Testis (tissue), 3 donors: Measurements from ENCODE around the gene VTI1B. TPM values are rescaled to one million over a fixed set of nuclear protein-coding genes. Genes with fewer than 3 reads are reported as not detected.

Source experiments
- DNase-seq: peaks from one replicate; pipeline ENCODE4 v3.0.0-alpha.2; 2019
- H3K27ac ChIP-seq, 2 donors: fragments of 200-600 bp; sonication (generic); one replicate each; pipeline ENCODE4 v1.5.1; 2019
- H3K27me3 ChIP-seq: fragments of 200-600 bp; sonication (generic); one replicate; pipeline ENCODE4 v1.5.1; 2019
- H3K36me3 ChIP-seq: fragments of 200-600 bp; sonication (generic); one replicate; pipeline ENCODE4 v1.5.1; 2017; ENCODE audit warnings: low read depth; ENCODE audit errors: missing control alignments
- H3K4me1 ChIP-seq: fragments of 200-600 bp; sonication (generic); one replicate; pipeline ENCODE4 v1.5.1; 2019
- H3K4me3 ChIP-seq, 2 donors: fragments of 200-600 bp; sonication (generic); one replicate each; pipeline ENCODE4 v1.5.1; 2017 to 2019
- H3K9me3 ChIP-seq: fragments of 200-600 bp; sonication (generic); one replicate; pipeline ENCODE4 v1.5.1; 2017
- POLR2A ChIP-seq: fragments of 450-650 bp; IDR thresholded peaks from one replicate; pipeline ENCODE4 v1.6.1; 2017; ENCODE audit warnings: antibody characterized with exemption, mild to moderate bottlenecking, moderate library complexity
- WGBS, 2 donors: methylation state at CpG; one replicate each; pipeline ENCODE4 v1.1.5; 2018; 5-methylcytosine and 5-hydroxymethylcytosine counted together
- intact Hi-C: fragments of 100-400 bp; cut with DNase I; formaldehyde crosslinking; loops from one replicate; pipeline ENCODE4 v1.15.1; 2023; ENCODE audit warnings: low total_unique reads
- polyA plus RNA-seq: library from polyadenylated mRNA; stranded (reverse); fragments of 350-450 nt; fragmentation: Illumina TruSeq; extraction: RNeasy Lipid Tissue Mini Kit (QIAGEN cat#74804); gene quantifications from one replicate; pipeline ENCODE4 v1.2.3, GENCODE V29; 2014; ENCODE audit warnings: low read depth, low replicate concordance; ENCODE audit not compliant: insufficient read depth
- total RNA-seq, 2 donors: library from RNA; depleted of rRNA; stranded (reverse); fragments of >200 nt; gene quantifications; one replicate each; pipeline ENCODE4 v1.2.3, GENCODE V29; 2016
- TF ChIP-seq, protein P1 (sequence below), 3 experiments: fragments of 450-650 bp in 2 of 3; fragments of 200-600 bp in 1 of 3; sonication (generic) in 1 of 3; IDR thresholded peaks; one replicate each; pipeline ENCODE4 v1.5.1; 2016 to 2019; ENCODE audit warnings: antibody characterized with exemption in 3 of 3, mild to moderate bottlenecking in 2 of 3, moderate library complexity in 1 of 3

The VTI1B gene
- total and polyA plus RNA-seq, 3 donors from 2014 or later: 65.0 to 143 (median 72.7) TPM

DNA sequence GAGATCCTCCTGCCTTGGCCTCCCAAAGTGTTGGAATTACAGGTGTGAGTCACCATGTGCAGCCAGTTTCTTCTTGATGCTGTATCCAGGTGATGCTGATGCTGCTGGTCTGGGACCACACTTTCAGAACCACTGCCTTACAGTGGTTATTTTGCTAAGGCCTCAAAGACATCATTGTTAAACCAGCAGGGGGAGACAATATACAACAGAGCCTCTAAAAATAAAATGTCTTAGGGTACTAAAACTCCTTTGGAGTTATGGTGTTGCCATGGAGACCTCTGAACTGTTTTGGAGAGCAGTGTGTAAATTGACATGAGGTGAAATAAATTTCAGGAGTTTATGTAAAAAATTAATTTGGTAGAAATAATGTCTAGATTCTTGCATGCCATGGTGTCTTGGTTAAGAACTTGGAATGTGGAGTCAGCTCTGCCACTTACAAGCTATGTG, 55.8 kb downstream of the VTI1B start:
- no peak overlapping the region for H3K27ac ChIP-seq
- no peaks in the 10 kb centered on the region for H3K36me3 ChIP-seq
- no peak overlapping the region for H3K4me3 ChIP-seq
- no peaks in the 10 kb centered on the region for H3K9me3 ChIP-seq
- no peaks in the 10 kb centered on the region for H3K27me3 ChIP-seq
- intact Hi-C loops: no loop called here
- no peak for TF ChIP-seq POLR2A
- TF ChIP-seq, protein P1, sequence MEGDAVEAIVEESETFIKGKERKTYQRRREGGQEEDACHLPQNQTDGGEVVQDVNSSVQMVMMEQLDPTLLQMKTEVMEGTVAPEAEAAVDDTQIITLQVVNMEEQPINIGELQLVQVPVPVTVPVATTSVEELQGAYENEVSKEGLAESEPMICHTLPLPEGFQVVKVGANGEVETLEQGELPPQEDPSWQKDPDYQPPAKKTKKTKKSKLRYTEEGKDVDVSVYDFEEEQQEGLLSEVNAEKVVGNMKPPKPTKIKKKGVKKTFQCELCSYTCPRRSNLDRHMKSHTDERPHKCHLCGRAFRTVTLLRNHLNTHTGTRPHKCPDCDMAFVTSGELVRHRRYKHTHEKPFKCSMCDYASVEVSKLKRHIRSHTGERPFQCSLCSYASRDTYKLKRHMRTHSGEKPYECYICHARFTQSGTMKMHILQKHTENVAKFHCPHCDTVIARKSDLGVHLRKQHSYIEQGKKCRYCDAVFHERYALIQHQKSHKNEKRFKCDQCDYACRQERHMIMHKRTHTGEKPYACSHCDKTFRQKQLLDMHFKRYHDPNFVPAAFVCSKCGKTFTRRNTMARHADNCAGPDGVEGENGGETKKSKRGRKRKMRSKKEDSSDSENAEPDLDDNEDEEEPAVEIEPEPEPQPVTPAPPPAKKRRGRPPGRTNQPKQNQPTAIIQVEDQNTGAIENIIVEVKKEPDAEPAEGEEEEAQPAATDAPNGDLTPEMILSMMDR (IDR thresholded peaks at IDR 0.05): peak; percentile 64 to 74 (median 66)
- DNase-seq: no peak
- peaks cover 8% of the 10 kb centered on the region for H3K4me1 ChIP-seq

DNA sequence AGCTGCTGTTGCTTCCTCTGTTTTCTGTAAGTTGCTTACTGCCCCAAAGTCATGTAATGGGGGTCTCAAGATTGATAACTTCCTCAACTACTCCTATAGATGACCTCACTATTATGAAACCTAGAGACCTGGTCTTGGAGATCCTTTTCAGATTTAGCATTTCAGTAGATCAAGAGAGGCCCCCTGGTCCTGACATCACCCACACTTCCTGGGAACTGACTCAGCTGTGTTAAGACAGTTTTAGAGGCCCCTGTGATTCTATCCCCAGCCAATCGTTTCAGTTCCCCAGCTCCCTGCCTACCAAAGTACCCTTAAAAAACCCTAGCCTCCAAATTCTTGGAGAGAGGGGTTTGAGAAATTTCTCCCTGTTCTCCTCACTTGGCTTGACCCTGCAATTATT, 63.9 kb downstream of the VTI1B start:
- H3K9me3 ChIP-seq: no peaks in the 10 kb centered on the region
- 86 to 87% methylated on average over 1 of the region's 1 CpG for WGBS, 2 donors
- TF ChIP-seq POLR2A: no peak
- TF ChIP-seq, protein P1 (IDR thresholded peaks at IDR 0.05): no peak
- no peak overlapping the region for H3K27ac ChIP-seq
- intact Hi-C loops: no loop called here
- H3K4me3 ChIP-seq: no peak overlapping the region
- H3K4me1 ChIP-seq: no peaks in the 10 kb centered on the region
- no peak for DNase-seq
- no peaks in the 10 kb centered on the region for H3K36me3 ChIP-seq
- no peaks in the 10 kb centered on the region for H3K27me3 ChIP-seq

DNA sequence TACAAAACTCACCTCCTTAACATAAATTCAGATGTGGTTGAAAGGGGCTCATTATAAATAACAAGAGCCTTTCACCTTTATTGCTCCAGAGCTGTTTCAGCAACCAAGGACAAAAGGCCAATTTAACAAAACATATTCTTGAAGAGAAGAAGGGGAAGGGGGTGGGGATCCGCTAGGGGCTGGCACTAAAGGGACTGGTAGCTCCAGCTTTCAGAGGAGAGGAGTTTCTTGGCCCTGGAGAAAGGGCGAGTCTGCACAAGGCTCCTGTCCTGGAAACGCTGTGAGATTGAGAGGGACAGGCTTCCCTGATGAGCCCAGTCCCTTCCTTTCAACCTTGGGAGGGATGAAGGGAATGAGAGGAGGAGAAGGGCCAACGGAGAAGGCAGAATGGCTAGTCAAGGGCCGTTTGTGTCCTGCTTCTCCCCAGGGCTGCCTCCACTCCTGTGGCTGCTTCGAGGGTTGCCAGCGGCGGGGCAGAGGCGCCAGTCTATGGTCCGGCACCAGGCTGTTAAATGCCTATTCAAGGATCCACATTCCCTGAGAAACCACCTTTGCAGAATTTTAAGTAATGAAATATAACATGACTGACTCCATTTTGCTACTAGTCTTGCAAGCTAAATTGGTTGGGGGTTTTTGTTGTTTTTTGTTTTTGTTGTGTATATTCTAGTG, 64.7 kb downstream of the VTI1B start:
- 70 to 80% methylated on average over 10 of the region's 10 CpGs for WGBS, 2 donors
- no peak for TF ChIP-seq POLR2A
- TF ChIP-seq, protein P1 (IDR thresholded peaks at IDR 0.05): no peak
- no peak overlapping the region for H3K27ac ChIP-seq
- H3K9me3 ChIP-seq: no peaks in the 10 kb centered on the region
- H3K27me3 ChIP-seq: no peaks in the 10 kb centered on the region
- intact Hi-C loops: no loop called here
- DNase-seq: no peak
- no peaks in the 10 kb centered on the region for H3K4me1 ChIP-seq
- no peaks in the 10 kb centered on the region for H3K36me3 ChIP-seq
- no peak overlapping the region for H3K4me3 ChIP-seq

DNA sequence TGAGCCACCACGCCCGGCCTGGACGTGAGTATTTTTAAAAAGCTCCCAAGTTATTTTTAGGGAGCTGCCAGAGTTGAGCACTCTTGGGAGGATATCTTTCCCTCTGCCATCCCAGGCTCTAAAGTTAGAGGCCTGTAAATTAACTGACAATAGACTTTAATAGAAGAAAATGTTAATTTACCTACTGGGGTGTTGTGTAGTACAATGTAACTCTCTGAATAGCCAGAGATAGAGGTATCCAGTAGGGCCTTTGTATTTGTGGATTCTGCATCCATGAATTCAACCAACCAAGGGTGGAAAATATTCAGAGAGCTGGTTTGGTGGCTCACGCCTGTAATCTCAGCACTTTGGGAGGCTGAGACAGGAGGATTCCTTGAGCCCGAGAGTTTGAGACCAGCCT, 66.8 kb downstream of the VTI1B start:
- Histone ChIP-seq H3K9me3 (no peaks in the 10 kb centered on the region), H3K36me3 (no peaks in the 10 kb centered on the region), H3K4me3 (no peak overlapping the region), H3K4me1 (no peaks in the 10 kb centered on the region), H3K27ac (no peak overlapping the region), H3K27me3 (no peaks in the 10 kb centered on the region)
- 88 to 97% methylated on average over 5 of the region's 5 CpGs for WGBS, 2 donors
- TF ChIP-seq, protein P1 (IDR thresholded peaks at IDR 0.05): no peak
- no peak for TF ChIP-seq POLR2A
- no peak for DNase-seq
- intact Hi-C loops: no loop called here

DNA sequence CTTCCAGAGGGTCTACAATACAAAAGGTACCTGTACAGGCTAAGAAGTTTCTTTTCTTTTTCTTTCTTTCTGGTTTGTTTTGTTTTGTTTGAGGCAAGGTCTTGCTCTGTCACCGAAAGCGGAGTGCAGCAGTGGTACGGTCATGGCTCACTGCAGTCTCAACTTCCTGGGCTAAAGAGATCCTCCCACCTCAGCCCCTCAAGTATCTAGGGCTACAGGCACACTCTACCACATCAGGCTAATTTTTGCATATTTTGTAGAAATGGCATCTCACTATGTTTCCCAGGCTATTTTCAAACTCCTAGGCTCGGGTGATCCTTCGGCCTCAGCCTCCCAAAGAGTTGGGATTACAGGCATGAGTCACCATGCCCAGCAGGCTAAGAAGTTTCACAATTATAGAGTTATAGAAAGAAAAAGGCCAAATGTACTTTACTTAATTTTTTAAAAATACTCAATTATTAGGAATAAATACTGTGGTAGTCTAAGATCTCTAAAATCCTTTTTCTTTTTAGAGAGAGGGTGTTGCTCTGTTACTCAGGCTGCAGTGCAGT, 71.4 kb downstream of the VTI1B start:
- Histone ChIP-seq H3K27ac (no peak overlapping the region), H3K4me1 (peaks cover 8% of the 10 kb centered on the region), H3K4me3 (no peak overlapping the region), H3K36me3 (no peaks in the 10 kb centered on the region), H3K9me3 (no peaks in the 10 kb centered on the region), H3K27me3 (no peaks in the 10 kb centered on the region)
- 72 to 73% methylated on average over 5 of the region's 5 CpGs for WGBS, 2 donors
- TF ChIP-seq, protein P1 (IDR thresholded peaks at IDR 0.05): no peak
- TF ChIP-seq POLR2A: no peak
- DNase-seq: no peak
- intact Hi-C loops: no loop called here
